GM19043 (cell line): Measurements from ENCODE around the gene TRIAP1.
"Not testable (repeated sequence)": the region's sequence is repeated elsewhere in the genome, so short reads cannot be mapped to it uniquely, and the experiment has no call there.

Experiments
- ATAC-seq: cut with Tn5 transposase; IDR thresholded peaks from one replicate; pipeline ENCODE4 v1.9.1; 2021; ENCODE audit warnings: low read depth; ENCODE audit not compliant: unreplicated experiment

TRIAP1 gene

DNA sequence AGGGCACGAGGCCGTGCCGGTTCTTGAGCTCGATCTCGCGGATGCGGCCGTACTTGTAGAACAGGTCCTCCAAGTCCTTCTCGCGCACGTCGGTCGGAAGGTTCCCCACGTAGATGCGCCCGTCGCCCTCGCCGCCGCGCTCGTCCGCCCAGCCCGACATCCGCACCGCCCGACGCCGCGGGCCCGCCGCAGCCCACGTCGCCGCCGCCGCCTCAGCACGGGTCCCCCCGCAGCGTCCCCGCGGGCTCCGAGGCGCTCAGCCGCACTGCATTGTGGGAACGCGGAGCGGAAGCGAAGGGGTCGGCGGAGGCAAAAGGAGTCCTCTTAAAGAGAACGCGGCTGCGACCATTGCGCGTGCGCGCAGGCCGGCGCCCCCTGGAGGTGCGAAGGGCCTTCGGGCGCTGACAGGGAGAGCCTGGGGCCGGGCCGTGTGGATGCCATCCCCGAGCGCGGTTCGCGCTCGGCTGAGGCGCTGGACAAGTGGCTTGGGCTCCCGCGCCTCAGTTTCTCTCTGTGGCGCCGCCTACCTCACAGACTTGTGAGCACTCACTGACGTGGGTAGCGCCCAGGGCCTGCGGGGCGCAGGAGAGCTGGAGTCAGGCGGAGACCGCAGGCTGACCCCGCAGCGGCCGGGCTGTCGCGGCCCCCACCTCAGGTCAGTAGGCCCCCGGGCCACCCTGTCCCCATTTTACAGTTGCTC, 23.4 kb upstream of the TRIAP1 start, which contains the start of gene SRSF9:
SRSF9 (minus strand) TSS at position 299 of the 700 bp plus-strand sequence; CDS start at position 160, 139 bp downstream.
- peak; percentile 62 for ATAC-seq

DNA sequence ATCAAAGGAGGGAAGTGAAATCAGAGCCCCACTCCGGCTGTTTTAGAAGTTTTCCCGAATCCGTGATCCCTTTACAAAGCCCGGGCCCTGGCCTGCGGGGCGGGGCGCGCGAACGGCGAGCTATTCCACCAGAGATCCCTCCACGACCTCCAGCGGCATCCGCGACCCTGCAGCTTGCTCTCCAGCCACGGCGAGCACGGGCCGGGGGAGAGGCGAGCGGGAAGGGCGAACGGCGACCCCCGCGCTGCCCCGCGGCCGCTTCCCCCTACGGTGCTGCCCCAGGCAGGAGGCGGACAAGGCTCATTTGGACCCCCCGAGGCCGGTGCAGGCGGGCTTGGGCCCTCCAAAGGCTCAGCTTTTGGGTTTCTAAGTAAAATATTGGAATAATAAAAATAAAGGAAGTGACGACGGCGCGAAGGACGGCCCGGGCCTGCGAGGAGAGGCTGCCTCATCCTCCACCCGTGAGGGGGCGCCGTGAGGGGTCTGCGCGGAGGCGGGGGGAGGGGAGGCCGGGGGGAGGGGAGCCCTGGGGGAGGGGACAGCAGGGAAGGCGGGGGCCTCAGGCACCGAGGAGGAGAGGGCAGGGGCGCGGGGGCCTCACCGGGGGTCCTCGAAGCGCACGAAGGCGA, 22.8 kb upstream of the TRIAP1 start:
- peak; percentile 17 for ATAC-seq

DNA sequence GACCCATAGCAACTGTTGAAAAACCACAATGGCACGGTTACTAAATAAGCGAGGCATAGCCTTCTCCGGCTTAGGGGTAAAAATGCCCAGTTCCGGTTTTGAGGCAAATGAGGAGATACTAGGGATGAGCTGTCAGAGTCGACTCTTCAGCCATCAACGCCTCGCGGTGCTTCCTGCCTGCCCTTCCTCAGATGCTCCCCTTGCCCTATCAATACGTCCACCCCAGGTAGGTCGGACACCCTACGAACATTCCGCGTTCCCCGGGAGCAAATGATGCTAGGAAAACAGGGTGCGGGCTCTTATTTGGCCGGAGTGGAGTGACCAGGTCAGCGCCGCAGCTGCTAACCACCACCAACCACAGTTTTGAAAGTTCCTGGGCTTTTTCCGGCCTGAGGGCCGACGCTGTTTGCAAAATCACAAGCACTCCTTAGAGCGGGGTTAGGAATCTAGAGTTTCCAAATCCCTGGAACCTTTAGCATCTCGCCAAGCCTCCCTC, 22.2 kb upstream of the TRIAP1 start:
- no peak for ATAC-seq

DNA sequence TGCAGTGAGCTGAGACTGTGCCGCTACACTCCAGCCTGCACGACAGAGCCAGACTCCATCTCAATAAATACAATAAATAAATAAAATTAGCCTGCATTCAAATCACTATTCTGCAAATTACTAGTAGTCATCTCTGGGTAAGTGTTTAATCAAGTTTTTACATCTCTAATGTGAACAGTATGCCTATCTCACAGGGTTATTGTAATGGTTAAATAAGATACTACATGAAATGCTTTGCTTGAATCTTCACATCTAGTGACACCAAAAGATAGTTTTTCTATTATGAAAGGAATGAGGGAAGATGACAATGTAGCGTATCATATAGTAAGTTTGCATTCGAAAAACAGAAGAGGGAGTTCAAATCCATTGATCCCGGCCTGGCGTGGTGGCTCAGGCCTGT, 21.3 kb upstream of the TRIAP1 start:
- ATAC-seq = no peak

DNA sequence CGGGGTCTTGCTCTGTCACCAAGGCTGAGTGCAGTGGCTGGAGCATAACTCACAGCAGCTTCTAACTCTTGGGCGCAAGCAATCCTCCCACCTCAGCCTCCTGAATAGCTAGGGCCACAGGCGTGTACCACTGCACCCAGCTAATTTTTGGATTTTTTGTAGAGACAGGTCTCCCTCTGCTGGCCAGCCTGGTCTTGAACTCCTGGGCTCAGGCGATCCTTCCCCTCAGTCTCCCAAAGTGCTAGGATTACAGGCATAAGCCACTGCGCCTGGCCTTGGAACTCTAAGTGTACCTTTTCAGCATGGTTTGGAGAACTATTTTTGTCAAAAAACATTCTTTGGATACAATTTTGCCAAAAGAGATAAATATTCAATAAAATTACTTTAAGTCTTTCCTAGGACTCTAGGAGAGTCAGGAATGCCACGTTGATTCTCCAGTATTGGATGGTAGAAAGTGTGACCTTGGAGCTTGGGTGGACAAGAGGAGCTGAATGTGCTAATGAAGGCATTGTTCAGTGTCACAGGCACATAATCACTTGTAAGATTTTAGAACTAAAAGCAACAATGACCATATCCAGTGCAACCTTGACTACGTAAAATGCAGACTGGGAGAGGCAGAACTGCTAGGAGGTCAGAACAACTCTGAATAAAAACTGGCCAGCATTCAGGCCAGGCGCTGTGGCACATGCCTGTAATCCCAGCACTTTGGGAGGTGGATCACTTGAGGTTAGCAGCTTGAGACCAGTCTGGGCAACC, 20.6 kb upstream of the TRIAP1 start:
- ATAC-seq = no peak

DNA sequence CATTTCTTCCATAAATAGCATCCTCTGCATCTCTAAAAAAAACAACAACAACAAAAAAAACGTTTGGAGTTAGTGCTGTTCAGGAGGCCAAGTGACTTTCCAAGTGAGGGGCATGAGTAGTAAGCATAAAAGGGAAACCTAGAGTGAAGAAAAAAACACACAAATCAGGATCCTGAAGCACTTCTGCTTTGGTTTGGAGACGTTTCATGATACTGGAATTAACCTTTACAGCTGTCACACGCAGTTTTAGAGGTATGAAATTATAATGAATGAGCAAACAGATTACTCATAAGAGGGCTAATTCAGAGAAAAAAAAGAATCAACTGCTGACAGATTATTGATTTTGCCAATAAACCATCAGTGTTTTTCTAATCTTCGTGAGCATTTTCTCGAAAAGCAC, 19.6 kb upstream of the TRIAP1 start:
- no peak for ATAC-seq

DNA sequence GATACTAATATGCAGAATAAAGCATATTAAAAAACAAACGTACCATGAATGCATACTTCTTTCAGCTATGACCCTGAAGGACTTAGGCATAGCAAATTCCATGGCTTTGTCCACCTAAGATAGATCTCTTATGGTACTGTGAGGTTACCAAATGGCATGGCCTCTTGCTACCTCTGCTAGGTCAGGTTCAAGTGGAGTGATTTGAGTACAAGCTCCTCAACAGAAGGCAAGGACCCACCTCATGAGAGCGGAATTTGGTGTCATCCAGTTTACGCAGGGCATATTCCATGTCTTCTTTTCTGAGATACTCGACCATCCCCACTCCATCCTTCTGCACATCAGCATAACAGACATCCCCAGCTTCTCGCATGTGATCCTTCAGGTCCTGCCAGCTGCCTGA, 17.5 kb upstream of the TRIAP1 start:
- ATAC-seq = no peak

DNA sequence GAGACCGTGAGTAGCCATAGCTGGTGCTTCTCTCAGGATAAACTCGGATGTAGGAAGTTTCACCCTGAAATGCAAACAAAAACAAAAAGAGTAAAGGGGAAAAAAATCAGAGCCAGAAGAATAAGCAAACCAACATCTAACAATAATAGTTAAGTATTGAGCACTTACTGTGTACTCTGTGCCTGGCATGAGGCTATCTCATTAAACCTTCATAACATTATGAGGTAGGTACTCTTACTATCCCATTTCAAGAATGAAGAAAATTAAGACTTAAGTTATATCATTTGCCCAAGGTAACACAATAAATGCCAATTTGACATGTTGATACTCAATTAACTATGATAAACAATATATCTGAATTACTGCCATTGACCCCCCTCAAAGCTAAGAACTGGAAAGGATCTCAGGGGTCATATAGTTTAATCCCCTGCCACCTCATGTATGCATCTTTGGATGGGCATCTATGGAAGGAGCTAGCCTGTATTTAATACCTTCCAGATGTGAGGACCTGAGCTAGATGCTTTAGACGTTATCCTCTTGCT, 16.0 kb upstream of the TRIAP1 start:
- ATAC-seq = no peak

DNA sequence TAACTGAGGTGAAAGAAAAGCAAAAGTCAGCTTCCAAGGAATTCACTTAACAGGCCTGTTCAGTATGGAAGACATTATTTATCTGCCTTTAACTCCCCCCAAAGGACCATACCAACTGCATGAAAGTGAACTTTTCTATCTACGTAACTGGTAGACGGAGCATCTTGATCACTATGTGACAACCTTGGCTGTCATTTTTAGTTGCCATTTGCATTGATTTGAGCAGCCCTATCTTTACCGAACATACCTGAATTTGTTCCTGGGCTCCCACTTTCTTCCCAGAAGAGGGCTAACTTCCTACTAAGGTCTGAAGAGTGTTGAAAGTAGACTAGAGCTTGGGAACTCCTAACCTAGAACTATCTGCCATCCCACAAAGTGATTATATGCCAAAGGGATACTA, 14.0 kb upstream of the TRIAP1 start:
- ATAC-seq = no peak

DNA sequence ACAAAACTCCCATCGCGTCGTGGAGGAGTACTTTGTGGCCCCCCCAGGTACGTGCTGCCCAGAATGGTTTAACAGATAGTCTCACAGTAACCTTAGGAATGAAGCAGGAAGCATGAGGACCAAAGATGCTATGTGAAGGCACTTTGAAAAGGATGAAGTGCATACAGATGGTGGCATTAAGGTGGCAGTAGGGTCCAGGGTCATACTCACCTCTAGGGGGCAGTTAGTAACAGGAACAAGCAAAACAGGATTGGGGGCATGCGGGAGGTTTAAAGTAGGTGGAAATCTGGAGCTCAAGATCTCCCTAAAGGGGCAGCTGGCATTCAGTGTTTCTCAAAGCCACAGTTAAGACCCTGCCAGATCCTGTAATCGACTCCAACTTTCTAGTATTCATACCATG, 10.9 kb upstream of the TRIAP1 start:
- no peak for ATAC-seq

DNA sequence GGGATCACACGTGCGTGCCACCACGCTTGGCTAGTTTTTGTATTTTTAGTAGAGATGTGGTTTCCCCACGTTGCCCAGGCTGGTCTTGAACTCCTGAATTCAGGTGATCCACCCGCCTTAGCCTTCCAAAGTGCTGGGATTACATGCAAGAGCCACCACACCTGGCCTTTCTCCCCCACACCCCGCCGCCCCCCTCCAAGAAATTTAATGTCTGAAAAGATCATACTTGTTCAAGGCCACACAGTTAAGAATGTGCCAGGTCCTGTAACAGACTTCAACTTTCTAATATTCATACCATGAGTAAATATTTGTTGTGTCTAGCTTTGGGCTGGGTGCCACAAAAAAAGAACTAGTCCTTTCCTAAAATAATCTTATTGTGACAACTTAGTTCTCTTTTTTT, 9.1 kb upstream of the TRIAP1 start:
- ATAC-seq = no peak

DNA sequence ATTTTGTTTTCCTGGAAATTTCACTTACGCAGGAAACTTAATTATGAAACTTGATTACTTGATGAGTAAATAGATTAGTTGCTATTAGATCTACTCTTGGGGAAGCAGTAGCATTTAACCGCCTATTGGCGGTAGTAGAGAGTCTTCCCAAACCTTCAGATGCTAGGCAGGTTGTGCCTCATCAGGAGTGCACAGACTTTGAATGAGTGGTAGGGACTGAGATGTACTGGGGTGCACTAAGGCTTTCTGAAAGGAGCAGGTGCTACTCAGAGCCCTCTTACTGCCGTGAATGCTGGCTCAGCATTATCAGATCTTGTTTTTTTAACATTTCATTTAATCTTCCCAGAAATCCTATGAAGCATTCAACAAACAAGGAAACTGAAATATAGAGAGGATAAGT, 7.8 kb upstream of the TRIAP1 start:
- peak; percentile 55 for ATAC-seq

DNA sequence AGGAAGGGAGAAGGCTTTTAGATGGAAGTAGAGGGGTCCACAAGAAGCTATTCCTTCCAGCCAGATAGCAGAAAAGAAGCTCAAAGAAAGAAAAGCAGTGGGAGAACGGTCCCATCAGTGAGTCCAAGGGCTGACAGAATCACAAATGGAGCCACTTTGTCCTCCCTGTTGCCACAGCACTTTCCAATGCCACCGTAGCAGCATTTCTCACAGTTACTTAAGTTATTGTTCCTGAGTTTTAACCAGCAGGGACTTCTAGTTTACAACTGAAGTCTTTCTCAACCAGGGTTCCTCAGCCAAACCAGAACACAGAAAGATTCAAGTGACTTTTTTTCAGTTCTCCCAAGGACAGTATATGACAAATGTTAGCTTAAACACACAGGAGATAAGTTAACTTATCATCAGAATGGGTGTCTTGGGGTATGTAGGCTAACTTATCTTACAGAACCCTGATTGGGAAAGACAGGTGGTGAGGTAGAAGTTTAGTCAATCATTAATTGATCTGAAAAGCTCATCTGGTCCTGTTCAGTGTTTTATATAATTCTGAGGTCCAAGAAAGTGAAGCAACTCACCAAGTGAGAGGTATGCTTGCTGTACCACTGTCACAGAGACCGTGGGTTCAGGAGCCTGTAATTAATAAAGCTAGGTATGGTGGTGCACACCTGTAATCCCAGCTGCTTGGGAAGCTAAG, 7.0 kb upstream of the TRIAP1 start:
- ATAC-seq = no peak

DNA sequence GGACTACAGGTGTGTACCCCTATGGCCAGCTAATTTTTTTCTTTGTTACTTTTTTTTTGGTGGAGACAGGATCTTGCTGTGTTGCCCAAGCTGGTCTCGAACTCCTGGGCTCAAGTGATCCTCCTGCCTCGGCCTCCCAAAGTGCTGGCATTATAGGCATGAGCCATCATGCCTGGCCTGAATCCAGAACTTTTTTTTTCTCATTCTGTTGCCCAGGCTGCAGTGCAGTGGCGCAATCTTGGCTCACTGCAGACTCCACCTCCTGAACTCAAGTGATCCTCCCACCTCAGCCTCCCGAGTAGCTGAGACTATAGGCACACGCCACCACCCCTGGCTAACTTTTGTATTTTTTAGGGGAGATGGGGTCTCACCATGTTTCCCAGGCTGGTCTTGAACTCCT, 6.3 kb upstream of the TRIAP1 start:
- not testable (repeated sequence) for ATAC-seq

DNA sequence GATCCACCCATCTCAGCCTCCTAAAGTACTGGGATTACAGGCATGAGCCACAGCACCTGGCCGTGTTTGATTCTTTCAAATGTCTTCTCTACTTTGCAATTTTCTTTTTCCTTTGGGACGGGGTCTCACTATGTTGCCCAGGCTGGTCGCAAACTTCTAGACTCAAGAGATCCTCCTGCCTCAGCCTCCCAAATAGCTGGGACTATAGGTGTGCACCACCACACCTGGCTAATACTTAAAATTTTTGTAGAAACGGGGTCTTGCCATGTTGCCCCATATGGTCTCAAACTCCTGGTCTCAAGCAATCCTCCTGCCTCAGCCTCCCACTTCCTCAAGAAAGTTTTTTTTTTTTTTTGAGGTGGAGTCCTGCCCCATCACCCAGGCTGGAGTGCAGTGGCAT, 1.8 kb upstream of the TRIAP1 start:
- ATAC-seq = no peak

DNA sequence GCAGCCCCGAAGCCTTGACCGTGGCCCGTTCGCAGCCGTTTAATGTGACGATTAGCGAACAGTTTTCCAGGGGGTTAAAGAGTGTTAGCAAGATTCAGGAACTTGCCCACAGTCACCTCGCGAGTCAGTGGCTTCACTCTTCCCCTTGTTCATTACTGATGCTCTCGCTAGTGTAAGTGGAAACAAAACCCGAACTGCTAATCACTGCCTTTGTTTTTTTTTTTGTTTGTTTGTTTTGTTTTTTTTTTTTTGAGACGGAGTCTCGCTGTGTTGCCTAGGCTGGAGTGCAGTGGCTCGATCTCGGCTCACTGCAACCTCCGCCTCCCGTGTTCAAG, 627 bp upstream of the TRIAP1 start:
- ATAC-seq = not testable (repeated sequence)

DNA sequence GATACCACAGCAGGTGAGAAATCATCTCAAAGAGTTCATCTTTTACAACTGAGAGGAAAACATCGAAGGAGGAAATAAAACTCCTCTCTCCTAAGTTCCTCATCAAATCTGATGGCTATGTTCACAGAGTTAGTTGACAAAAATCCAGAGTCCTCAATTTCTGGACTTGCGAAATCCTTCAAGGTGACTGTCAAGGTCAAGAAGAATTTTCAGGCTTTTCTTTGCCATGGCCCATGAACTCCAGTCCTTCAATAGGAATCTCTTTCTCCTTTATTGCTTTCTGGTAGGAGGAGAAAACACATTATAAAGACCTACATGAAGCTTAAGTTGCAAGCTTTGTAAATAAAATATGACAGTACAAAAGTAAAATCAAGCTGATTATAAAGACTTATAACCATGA, 1.5 kb downstream of the TRIAP1 start:
- no peak for ATAC-seq

DNA sequence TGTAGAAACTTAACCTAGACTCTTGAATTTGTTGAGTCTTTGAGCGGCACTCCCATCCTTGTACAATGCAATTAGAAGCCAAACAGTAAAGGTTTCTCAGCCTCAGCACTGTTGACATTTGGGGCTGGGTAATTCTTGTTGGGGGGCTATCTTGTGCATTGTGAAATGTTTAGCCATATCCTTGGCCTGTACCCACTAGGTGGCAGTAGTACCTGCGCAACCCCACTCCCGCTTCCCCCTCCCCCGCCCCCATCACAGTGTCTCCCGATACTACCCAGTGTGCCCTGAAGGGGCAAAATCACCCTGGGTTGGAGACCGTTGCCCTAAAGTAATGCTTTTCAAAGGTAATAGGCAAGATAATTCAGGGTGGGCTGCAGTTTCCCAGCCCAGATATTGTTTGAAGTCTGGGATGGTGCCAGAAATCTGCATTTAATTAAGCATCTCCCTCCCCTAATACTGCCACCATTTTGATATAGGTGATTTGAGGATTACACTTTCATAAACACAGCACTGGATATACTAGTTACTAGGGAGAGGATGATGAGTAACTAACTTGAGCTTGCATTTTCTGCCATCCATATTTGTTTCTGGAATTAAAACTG, 6.4 kb downstream of the TRIAP1 start:
- no peak for ATAC-seq

DNA sequence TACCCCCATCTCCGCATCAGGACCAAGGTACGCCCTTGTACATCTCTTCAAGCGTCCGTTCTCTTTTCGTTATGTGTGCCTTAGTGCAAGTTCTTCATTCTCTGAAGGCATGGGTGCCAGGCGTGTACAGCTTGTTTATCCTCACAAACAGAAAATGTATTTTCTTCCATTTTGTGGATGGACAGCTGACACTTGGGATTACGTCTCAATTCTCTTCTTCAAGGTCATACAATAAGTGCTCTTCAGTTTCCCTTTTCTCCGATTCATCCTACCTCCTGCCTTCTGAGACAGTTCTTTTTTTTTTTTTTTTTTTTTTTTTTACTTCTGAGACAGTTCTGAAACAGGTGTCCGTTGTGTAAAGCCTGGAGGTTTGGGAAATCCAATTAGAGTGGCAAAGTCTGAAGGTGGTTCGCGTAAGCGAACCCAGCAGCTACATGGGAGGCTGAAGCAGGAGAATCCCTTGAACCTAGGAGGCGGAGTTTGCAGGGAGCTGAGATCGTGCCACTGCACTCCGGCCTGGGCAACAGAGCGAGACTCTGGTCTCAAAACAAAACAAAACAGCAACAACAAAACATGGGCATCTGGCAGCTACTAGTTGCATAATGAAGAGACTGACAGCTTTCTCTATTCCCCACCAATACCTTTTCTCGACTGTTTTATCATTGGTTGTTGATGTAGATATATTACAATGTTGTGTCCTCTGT, 7.5 kb downstream of the TRIAP1 start:
- ATAC-seq = no peak
